Right lobe of liver (tissue), 6 donors: ENCODE measurements around the gene PLA2G3. TPM values are rescaled to one million over a fixed set of nuclear protein-coding genes. Genes with fewer than 3 reads are reported as not detected.
A peak's percentile ranks its signal among the peaks of the same experiment; 100 is the strongest.

Experiments used
- ATAC-seq, 4 donors: fragments of 200-7000 bp; cut with Tn5 transposase; one replicate each; pipeline ENCODE4 v1.9.1; 2020; ENCODE audit warnings: mild to moderate bottlenecking in 4 of 4, moderate library complexity in 4 of 4
- DNase-seq, 3 donors: peaks; one replicate each; pipeline ENCODE4 v3.0.0-alpha.2; 2020
- H3K27ac ChIP-seq, 3 donors: fragments of 200-600 bp; one replicate each; pipeline ENCODE4 v1.8.0; 2022
- H3K27me3 ChIP-seq, 2 donors: fragments of 200-600 bp; one replicate each; pipeline ENCODE4 v1.8.0; 2022
- H3K36me3 ChIP-seq, 4 donors: fragments of 200-600 bp; sonication (generic) in 1 of 4; one replicate each; pipeline versions ENCODE4 v1.5.1 to v1.8.0; 2017 to 2022; ENCODE audit warnings: control low read depth in 1 of 4
- H3K4me1 ChIP-seq, 4 donors: fragments of 200-600 bp; sonication (generic) in 1 of 4; one replicate each; pipeline versions ENCODE4 v1.5.1 to v1.8.0; 2017 to 2022; ENCODE audit warnings: control low read depth in 1 of 4
- H3K4me3 ChIP-seq, 3 donors: fragments of 200-600 bp; one replicate each; pipeline ENCODE4 v1.8.0; 2022
- H3K9me3 ChIP-seq, 4 donors: fragments of 200-600 bp; sonication (generic) in 1 of 4; one replicate each; pipeline versions ENCODE4 v1.5.1 to v1.8.0; 2017 to 2022; ENCODE audit warnings: control low read depth in 1 of 4
- POLR2A ChIP-seq: fragments of 450-650 bp; IDR thresholded peaks from one replicate; pipeline ENCODE4 v1.6.1; 2017; ENCODE audit warnings: antibody characterized with exemption, mild to moderate bottlenecking
- WGBS: methylation state at CpG from one replicate; pipeline ENCODE4 v1.1.6; 2018; ENCODE audit warnings: low coverage, low lambda C conversion rate; ENCODE audit not compliant: insufficient coverage; ENCODE audit errors: missing lambda C conversion rate; 5-methylcytosine and 5-hydroxymethylcytosine counted together
- intact Hi-C, 2 donors: fragments of 100-400 bp; cut with DNase I; formaldehyde crosslinking; loops; one replicate each; pipeline versions ENCODE4 v1.11.2 to v1.14.1; 2022
- total RNA-seq, 6 experiments: library from RNA; depleted of rRNA in 2 of 6; stranded (reverse); fragments of >200 nt in 2 of 6; fragmentation: NEBNext Ultra II Directional in 3 of 6; extraction: Animal tissue kit (Norgen Biotek cat#: 25700) in 3 of 6; gene quantifications; one replicate each; pipeline versions ENCODE4 v1.1.0 to v1.2.4, GENCODE V29; 2016 to 2023
- TF ChIP-seq, protein P1 (sequence below), 4 donors: fragments of 200-600 bp in 3 of 4; fragments of 450-650 bp in 1 of 4; IDR thresholded peaks; one replicate each; pipeline versions ENCODE4 v1.5.1 to v1.8.0; 2016 to 2022; ENCODE audit warnings: antibody characterized with exemption in 4 of 4, mild to moderate bottlenecking in 2 of 4
- donor health status: DM: no; HTN: yes; CAD: no.
- donor health status: DM: no; HTN: no; CAD: no.
- donor health status: DM: no; HTN: no; CAD: no.
- donor health status: DM: no; HTN: yes; CAD: no.
- donor health status: DM: no; HTN: yes; CAD: no.

PLA2G3 gene
- total RNA-seq, 6 experiments from 2014 or later: not detected

DNA sequence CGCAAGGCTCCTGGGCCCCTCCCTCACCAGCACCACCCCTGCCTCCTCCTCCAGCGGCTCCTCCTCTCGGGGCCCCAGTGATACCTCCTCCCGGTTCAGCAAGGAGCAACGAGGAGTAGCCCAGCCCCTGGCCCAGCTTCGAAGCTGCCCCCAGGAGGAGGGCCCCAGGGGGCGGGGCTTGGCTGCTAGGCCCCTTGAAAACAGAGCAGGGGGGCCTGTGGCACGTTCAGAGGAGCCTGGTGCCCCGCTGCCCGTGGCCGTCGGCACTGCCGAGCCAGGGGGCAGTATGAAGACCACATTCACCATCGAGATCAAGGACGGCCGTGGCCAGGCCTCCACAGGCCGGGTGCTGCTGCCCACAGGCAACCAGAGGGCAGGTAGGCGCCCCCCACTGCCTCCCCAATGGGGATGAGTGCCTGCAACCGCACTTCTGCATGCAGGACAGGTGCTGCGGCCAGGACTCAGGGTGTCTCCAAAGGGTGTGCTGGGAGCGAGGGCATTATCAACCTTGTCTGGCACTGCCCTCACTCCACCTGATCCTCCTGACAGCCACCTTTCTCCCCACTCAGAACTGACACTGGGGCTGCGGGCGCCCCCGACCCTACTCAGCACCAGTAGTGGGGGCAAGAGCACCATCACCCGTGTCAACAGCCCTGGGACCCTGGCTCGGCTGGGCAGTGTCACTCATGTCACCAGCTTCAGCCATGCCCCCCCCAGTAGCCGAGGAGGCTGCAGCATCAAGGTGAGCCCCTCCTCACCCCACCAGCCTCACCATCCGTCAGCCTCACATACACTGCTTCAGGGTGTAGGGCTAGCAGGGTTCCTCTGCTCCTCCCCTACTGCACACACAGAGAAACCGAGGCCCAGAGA is 49.0 kb downstream of the PLA2G3 start:
- TF ChIP-seq, protein P1, sequence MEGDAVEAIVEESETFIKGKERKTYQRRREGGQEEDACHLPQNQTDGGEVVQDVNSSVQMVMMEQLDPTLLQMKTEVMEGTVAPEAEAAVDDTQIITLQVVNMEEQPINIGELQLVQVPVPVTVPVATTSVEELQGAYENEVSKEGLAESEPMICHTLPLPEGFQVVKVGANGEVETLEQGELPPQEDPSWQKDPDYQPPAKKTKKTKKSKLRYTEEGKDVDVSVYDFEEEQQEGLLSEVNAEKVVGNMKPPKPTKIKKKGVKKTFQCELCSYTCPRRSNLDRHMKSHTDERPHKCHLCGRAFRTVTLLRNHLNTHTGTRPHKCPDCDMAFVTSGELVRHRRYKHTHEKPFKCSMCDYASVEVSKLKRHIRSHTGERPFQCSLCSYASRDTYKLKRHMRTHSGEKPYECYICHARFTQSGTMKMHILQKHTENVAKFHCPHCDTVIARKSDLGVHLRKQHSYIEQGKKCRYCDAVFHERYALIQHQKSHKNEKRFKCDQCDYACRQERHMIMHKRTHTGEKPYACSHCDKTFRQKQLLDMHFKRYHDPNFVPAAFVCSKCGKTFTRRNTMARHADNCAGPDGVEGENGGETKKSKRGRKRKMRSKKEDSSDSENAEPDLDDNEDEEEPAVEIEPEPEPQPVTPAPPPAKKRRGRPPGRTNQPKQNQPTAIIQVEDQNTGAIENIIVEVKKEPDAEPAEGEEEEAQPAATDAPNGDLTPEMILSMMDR (IDR thresholded peaks at IDR 0.05): no peak
- no peak for TF ChIP-seq POLR2A
- DNase-seq (no peak), ATAC-seq (no peak)
- Histone ChIP-seq H3K27ac (no peak overlapping the region), H3K36me3 (peaks cover 0 to 5% (median 0%) of the 10 kb centered on the region in 4 donors), H3K4me1 (no peaks in the 10 kb centered on the region), H3K9me3 (no peaks in the 10 kb centered on the region), H3K4me3 (no peak overlapping the region), H3K27me3 (no peaks in the 10 kb centered on the region)
- intact Hi-C loops: loop anchor here (10.0 kb wide), 2 partner anchors 53 to 143 kb away; partner anchors contain the start of gene PLA2G3 (in 1 of the 2)
- 100% methylated on average over 1 of the region's 29 CpGs for WGBS

DNA sequence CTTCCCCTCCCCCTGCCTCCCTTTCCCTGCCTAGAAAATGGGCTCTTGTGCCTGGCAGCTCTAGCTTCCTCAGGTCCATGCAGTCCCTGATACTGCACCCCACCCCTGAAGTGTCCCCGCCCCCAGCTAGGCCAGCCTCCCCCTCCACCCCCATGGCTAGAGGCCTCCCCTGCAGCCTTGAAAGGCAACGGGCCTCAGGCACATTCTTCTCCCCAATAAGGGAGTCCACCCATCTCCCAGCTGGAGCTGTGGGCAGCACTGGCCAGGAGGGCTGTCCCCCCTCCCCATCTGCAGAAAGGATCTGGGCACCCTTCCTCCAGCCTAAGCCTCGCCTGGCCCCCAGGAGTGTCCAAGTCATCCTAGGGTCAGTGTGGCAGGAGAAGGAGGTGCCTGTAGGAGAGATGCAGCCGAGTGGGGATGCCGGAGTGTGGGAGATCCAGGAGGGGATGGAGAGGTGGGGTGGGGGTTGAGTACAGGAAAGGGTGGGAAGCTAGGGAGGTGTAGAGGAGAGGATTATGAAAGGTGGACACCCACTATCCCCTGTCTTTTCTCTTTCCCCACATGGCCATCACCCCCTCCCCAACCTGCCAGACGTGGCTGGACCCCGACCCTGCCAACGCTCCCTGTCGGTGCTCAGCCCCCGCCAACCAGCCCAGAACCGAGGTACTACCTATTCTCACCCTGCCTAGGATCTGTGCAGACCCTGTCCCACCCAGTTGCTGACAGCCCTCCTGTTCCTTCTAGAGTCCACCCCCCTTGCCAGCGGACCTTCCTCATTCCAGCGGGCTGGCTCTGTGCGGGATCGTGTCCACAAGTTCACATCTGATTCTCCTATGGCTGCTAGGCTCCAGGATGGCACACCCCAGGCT is 49.9 kb downstream of the PLA2G3 start:
- Histone ChIP-seq H3K9me3 (no peaks in the 10 kb centered on the region), H3K4me1 (no peaks in the 10 kb centered on the region), H3K36me3 (peaks cover 0 to 3% (median 0%) of the 10 kb centered on the region in 4 donors), H3K27ac (no peak overlapping the region), H3K4me3 (no peak overlapping the region), H3K27me3 (no peaks in the 10 kb centered on the region)
- no peak for ATAC-seq
- TF ChIP-seq, protein P1 (IDR thresholded peaks at IDR 0.05): no peak
- no peak for TF ChIP-seq POLR2A
- intact Hi-C loops: loop anchor here (10.0 kb wide), 2 partner anchors 54 to 144 kb away; partner anchors contain the start of gene PLA2G3 (in 1 of the 2)
- no peak for DNase-seq
- WGBS: 82% methylated on average over 3 of the region's 15 CpGs

DNA sequence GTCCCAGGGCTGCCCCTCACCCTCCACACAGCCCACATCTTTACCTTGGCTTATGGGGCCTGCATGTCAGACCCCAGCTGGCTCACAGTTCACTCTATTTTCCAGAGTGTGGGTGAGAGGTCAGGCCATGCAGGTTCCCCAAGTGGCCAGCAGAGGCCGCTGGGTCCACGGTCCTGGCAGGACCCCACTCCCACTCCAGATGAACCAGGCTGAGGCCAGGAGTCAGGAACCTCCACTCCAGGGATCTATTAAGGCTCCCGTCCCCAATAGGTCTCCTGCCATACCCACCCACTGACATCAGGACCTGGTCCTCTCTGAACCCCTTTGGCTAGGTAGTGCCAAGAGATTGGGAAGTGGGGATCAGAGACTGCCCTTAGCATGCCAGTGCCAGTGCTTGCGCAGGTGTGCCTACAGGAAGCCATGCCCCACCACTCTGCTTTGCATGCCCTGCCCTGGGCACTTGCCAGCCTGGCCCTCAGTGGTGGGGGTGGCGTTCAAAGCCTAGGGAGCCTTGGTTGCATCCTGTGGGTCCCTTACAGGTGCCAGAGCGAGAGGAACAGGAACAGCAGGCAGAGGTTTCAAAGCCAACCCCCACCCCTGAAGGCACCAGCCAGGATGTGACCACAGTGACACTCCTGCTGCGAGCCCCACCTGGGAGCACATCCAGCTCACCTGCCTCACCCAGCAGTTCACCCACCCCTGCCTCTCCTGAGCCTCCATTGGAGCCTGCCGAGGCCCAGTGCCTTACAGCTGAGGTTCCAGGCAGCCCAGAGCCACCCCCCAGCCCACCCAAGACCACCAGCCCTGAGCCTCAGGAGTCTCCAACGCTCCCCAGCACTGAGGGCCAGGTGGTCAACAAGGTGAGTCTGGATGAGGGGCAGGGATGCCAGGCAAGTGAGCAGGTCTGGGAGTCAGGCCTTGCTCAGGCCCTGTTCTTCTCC is 50.9 kb downstream of the PLA2G3 start:
- Histone ChIP-seq H3K4me3 (no peak overlapping the region), H3K27me3 (no peaks in the 10 kb centered on the region), H3K9me3 (no peaks in the 10 kb centered on the region), H3K4me1 (no peaks in the 10 kb centered on the region), H3K36me3 (no peaks in the 10 kb centered on the region), H3K27ac (no peak overlapping the region)
- no peak for TF ChIP-seq POLR2A
- TF ChIP-seq, protein P1 (IDR thresholded peaks at IDR 0.05): peak; percentile 80 to 88 (median 84)
- WGBS: 7% methylated on average over 2 of the region's 9 CpGs
- peak; percentile 51 to 63 (median 52) for ATAC-seq
- peak in 1 of 3 donors; percentile 64 for DNase-seq
- intact Hi-C loops: loop anchor here (5.0 to 10.0 kb wide), 3 partner anchors 55 to 145 kb away; partner anchors contain the start of gene PLA2G3 (in 1 of the 2)
